ENCODE results near the gene BRD3OS. TPM values are rescaled to one million over a fixed set of nuclear protein-coding genes. Genes with fewer than 3 reads are reported as not detected.

BRD3OS gene
- total and polyA plus RNA-seq, 2 of the 4 experiments (the other 2 are of a cell fraction): 15.8 to 20.7 TPM

DNA sequence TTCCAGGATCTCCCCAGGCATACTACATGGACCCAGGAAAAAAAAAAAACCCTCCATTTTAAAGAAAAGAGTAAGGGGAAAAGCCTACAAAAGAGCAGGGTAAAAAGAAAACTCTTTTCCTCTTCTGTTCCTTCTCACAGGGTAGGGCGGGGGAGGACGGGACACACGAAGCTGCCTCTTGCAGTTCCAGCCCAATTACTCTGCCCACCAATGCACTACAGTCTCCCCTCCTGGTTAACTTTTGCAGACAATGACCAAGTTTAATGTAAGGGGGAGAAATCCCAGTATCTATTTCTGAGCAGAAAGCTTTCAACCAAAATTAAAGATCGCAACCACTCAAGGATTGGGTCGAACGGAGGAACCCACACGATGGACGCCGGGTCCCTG is 41.2 kb downstream of the BRD3OS start:
- no CpG with 5 or more reads among the region's 9 CpGs for WGBS, 2 experiments (ENCODE audit: extremely low coverage in 2 of 2, insufficient read length in 1 of 2)
- ChIA-PET POLR2A (ENCODE audit: unreplicated experiment) (no interaction called here), CTCF (interaction anchor here (0.5 kb wide), 1 partner anchor 81 kb away, joined by 3 read pairs; no protein-coding TSS in a partner anchor)
- H2BK15ac ChIP-seq (ENCODE audit: low read depth, low read length): no peak overlapping the region
- peak overlapping the region; percentile 43 for H2AK5ac ChIP-seq (ENCODE audit: low read depth, low read length)
- H3K23ac ChIP-seq (ENCODE audit: low read depth, low read length): peak overlapping the region; percentile 33
- intact Hi-C loops (cut with micrococcal nuclease): loop anchor here (2.0 to 10.0 kb wide), 3 partner anchors 70 to 378 kb away; partner anchors contain the start of genes RXRA and WDR5
- H2AFZ ChIP-seq (replicated peaks; ENCODE audit: low read length, poor library complexity): peak overlapping the region; percentile 80
- peak overlapping the region; percentile 81 for H3K27ac ChIP-seq (ENCODE audit: insufficient read depth, low read length)
- in situ Hi-C loops (cut with MboI; ENCODE audit: low sequenced_read_pairs): no loop called here
- peak overlapping the region; percentile 76 for H3K4ac ChIP-seq (ENCODE audit: low read depth, low read length)
- H2BK20ac ChIP-seq (ENCODE audit: low read depth, low read length): no peak overlapping the region
- H4K5ac ChIP-seq (ENCODE audit: low read depth, low read length): no peak overlapping the region; the same call in 1 of the 2 replicates
- peaks cover 10 to 55% of the 10 kb centered on the region in 2 experiments for H3K79me1 ChIP-seq (ENCODE audit: low read depth in 1 of 2, low read length in 2 of 2)
- dilution Hi-C loops (cut with HindIII; ENCODE audit: low sequenced_read_pairs, unreplicated experiment): no loop called here
- H3K9me3 ChIP-seq (ENCODE audit: control insufficient read depth, insufficient read depth, low read length): no peaks in the 10 kb centered on the region
- H3K36me3 ChIP-seq (ENCODE audit: control insufficient read depth, insufficient read depth, low read length): no peaks in the 10 kb centered on the region
- peaks cover 25% of the 10 kb centered on the region for H3K27me3 ChIP-seq (ENCODE audit: control insufficient read depth, insufficient read depth, low read length)
- H2BK120ac ChIP-seq (ENCODE audit: low read depth, low read length): no peak overlapping the region
- no peak overlapping the region for H3K18ac ChIP-seq (ENCODE audit: low read depth, low read length)
- peak; percentile 29 for DNase-seq
- peak overlapping the region in 1 of 2 experiments; percentile 24; a peak in 2 of 4 replicates for H4K8ac ChIP-seq (ENCODE audit: low read depth in 2 of 2, low read length in 2 of 2)
- BruUV-seq (replicated peaks): no TSS peak
- H4K20me1 ChIP-seq (ENCODE audit: insufficient read depth, low read length): peaks cover 53% of the 10 kb centered on the region
- H3K56ac ChIP-seq (ENCODE audit: extremely low read depth, insufficient read depth, low read length): peak overlapping the region; percentile 61
- H3K4me1 ChIP-seq (ENCODE audit: control insufficient read depth, insufficient read depth, low read length): peaks cover 7% of the 10 kb centered on the region
- no peak for ATAC-seq (ENCODE audit: low read depth)
- TF ChIP-seq MXI1 (IDR thresholded peaks at IDR 0.05; ENCODE audit: borderline replicate concordance, low read depth, low read length) (no peak), SMC3 (IDR thresholded peaks at IDR 0.05; ENCODE audit: low read depth, low read length) (no peak), CEBPB (IDR thresholded peaks at IDR 0.05; ENCODE audit: low read depth, low read length) (no peak), RAD21 (IDR thresholded peaks at IDR 0.05; ENCODE audit: low read length) (no peak), RFX5 (IDR thresholded peaks at IDR 0.05; ENCODE audit: low read depth, low read length) (no peak)
- TF ChIP-seq, protein P1, sequence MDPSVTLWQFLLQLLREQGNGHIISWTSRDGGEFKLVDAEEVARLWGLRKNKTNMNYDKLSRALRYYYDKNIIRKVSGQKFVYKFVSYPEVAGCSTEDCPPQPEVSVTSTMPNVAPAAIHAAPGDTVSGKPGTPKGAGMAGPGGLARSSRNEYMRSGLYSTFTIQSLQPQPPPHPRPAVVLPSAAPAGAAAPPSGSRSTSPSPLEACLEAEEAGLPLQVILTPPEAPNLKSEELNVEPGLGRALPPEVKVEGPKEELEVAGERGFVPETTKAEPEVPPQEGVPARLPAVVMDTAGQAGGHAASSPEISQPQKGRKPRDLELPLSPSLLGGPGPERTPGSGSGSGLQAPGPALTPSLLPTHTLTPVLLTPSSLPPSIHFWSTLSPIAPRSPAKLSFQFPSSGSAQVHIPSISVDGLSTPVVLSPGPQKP (IDR thresholded peaks at IDR 0.05; ENCODE audit: borderline replicate concordance, low read depth, low read length): no peak
- peak overlapping the region; percentile 28 for H2BK5ac ChIP-seq (ENCODE audit: low read depth, low read length, poor library complexity, severe bottlenecking)
- H3K9ac ChIP-seq (ENCODE audit: low read depth, low read length): peak overlapping the region; percentile 86
- peak overlapping the region; percentile 79 for H3K4me2 ChIP-seq (ENCODE audit: low read depth, low read length)
- peak overlapping the region; percentile 91 for H2AK9ac ChIP-seq (replicated peaks; ENCODE audit: low read depth, low read length, poor library complexity)
- peak overlapping the region; percentile 96 for H3K4me3 ChIP-seq (ENCODE audit: insufficient read depth, low read depth, low read length)
- peaks cover 12% of the 10 kb centered on the region; the same call in 1 of the 2 replicates for H3K9me1 ChIP-seq (ENCODE audit: insufficient read depth, low read length)
- peak overlapping the region; percentile 34 for H3K14ac ChIP-seq (replicated peaks; ENCODE audit: low read depth, low read length)
- H4K91ac ChIP-seq (ENCODE audit: insufficient read depth, low read depth, low read length): no peak overlapping the region
